HL-60 (cell line): ENCODE results near the gene DUSP22.

ENCODE experiments used
- GABPA ChIP-seq: IDR thresholded peaks from 2 replicates; pipeline ENCODE4 v1.6.1; 2012; ENCODE audit warnings: low read depth
- TF ChIP-seq, protein P1 (sequence below): IDR thresholded peaks from one replicate; pipeline ENCODE4 v1.5.1; 2011; ENCODE audit warnings: low read length, control low read depth, inconsistent platforms; ENCODE audit not compliant: insufficient read depth

DNA sequence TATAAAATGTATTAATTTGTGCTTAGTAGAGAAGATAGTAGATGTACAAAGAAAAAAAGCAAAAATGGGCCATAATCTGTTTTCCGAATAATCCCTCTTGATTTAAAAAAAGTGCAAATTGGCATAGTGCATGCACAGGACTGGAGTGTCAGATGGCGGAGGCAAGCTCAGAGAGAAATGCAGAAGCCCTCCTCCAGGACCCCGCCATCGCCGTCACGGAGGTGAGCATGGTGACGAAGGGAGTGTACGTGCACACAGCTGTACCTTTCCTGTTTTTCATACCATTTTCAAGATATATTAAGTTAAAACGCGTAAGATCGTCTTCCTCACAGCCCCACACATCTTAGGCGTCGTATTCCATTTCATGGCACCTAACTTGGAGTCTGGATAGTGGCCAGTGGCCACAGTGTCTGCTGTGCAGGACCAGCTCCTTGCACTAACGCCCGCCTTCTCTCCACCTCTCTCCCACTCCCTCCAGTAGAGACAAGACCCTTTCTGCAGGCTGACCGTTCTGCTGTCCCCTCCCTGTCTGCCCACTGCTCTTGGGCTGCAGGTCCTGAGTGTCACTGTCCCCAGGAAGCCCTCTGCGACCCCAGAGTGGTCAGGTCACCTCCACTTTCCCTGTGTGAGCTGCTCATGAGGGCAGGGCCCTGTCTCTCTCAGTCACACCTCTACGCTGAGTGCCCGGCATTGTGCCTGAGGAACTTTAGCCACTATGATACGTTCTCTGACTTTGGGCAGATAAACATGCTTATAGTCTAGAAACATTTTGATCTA is 9.8 kb downstream of the DUSP22 start:
- TF ChIP-seq GABPA: no peak
- TF ChIP-seq, protein P1, sequence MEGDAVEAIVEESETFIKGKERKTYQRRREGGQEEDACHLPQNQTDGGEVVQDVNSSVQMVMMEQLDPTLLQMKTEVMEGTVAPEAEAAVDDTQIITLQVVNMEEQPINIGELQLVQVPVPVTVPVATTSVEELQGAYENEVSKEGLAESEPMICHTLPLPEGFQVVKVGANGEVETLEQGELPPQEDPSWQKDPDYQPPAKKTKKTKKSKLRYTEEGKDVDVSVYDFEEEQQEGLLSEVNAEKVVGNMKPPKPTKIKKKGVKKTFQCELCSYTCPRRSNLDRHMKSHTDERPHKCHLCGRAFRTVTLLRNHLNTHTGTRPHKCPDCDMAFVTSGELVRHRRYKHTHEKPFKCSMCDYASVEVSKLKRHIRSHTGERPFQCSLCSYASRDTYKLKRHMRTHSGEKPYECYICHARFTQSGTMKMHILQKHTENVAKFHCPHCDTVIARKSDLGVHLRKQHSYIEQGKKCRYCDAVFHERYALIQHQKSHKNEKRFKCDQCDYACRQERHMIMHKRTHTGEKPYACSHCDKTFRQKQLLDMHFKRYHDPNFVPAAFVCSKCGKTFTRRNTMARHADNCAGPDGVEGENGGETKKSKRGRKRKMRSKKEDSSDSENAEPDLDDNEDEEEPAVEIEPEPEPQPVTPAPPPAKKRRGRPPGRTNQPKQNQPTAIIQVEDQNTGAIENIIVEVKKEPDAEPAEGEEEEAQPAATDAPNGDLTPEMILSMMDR: no peak
